Activated T-cell treated with anti-CD3 and anti-CD28 coated beads, Interleukin-2, amount 50 U/mL, for 4 hours (primary cell): Measurements from ENCODE around the gene PLA2G12A. TPM values are rescaled to one million over a fixed set of nuclear protein-coding genes. Genes with fewer than 3 reads are reported as not detected.

ENCODE experiments used
- ATAC-seq, 2 donors: fragments of 200-7000 bp; cut with Tn5 transposase; one replicate each; pipeline ENCODE4 v1.10.0; 2021
- DNase-seq: peaks from one replicate; pipeline ENCODE4 v3.0.0-alpha.2; 2020
- H3K27me3 Mint-ChIP-seq: one replicate; pipeline ENCODE4 v1.8.0; 2021; ENCODE audit warnings: low read depth, mixed read lengths
- H3K36me3 Mint-ChIP-seq: one replicate; pipeline ENCODE4 v1.8.0; 2022; ENCODE audit warnings: mixed read lengths; ENCODE audit not compliant: insufficient read depth
- H3K4me1 Mint-ChIP-seq: one replicate; pipeline ENCODE4 v1.8.0; 2021; ENCODE audit warnings: low read depth, mixed read lengths
- H3K4me3 Mint-ChIP-seq: one replicate; pipeline ENCODE4 v1.8.0; 2021; ENCODE audit warnings: mild to moderate bottlenecking, moderate library complexity, mixed read lengths
- H3K9me3 Mint-ChIP-seq: one replicate; pipeline ENCODE4 v1.8.0; 2021; ENCODE audit warnings: mixed read lengths
- total RNA-seq, 3 donors: library from RNA; stranded (reverse); gene quantifications; one replicate each; pipeline ENCODE4 v1.2.1, GENCODE V29; 2021

Gene PLA2G12A
- total RNA-seq, 3 donors from 2014 or later, result 12.9 to 18.2 (median 18.2) TPM

DNA sequence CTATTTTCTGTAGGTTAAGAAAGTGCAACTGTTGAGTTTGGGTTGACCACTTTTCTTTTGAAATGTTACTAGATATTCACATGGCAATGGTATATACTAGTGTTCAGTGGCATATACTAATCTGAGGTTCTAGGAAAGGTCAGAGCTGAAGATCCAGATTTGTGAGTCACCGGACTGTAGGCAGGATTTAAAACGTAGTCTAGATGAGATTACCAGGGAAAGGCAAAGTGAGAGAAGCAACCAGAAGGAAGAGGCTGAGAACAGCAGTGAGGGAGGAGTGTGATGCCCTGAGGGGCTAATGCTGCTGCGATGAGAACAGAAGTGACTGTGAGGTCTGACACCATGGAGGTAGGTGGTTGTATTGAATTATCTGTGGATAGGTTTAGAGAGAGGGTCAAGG, 9.7 kb upstream of the PLA2G12A start:
- DNase-seq, result no peak

DNA sequence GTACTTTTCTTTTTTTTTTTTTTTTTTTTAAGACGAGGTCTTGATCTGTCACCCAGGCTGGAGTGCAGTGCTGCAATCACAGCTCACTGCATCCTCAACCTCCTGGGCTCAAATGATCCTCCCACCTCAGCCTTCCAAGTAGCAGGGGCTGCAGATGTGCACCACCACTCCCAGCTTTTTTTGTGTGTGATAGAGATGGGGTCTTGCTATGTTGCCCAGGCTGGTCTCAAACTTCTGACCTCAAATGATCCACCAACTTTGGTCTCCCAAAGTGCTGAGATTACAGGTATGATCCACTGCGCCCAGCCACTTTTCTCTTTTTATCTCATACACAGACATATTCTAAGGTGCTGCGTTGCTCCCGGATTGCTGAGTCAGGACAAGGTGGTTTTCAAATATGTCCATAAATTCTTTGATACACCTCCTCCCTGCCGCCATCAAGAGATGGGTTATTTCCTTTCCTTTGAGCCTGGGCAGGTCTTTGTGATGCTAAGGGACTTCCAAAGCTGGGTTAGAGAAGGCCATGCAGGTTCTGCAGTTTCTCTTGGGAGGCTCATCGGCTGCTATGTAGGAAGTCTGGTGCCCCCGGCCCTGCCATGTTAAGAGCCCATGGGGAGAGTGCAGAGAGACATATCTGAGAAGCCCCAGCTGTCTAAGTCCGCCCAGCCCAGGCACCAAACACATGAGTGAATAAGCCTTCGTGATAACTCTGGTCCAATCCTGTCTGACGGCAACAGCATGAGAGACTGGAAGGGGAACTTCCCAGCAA, 8.4 kb upstream of the PLA2G12A start:
- H3K4me1 Mint-ChIP-seq, result no peaks in the 10 kb centered on the region
- no peak for ATAC-seq
- DNase-seq, result no peak
- H3K36me3 Mint-ChIP-seq, result no peaks in the 10 kb centered on the region
- no peaks in the 10 kb centered on the region for H3K9me3 Mint-ChIP-seq
- peaks cover 8% of the 10 kb centered on the region for H3K27me3 Mint-ChIP-seq
- H3K4me3 Mint-ChIP-seq, result no peak overlapping the region

More for the DNA sequence above, 9.7 kb upstream of the PLA2G12A start:
- Mint-ChIP-seq H3K36me3 (no peaks in the 10 kb centered on the region), H3K9me3 (no peaks in the 10 kb centered on the region), H3K27me3 (peaks cover 13% of the 10 kb centered on the region), H3K4me1 (no peaks in the 10 kb centered on the region), H3K4me3 (no peak overlapping the region)
- ATAC-seq, result no peak

DNA sequence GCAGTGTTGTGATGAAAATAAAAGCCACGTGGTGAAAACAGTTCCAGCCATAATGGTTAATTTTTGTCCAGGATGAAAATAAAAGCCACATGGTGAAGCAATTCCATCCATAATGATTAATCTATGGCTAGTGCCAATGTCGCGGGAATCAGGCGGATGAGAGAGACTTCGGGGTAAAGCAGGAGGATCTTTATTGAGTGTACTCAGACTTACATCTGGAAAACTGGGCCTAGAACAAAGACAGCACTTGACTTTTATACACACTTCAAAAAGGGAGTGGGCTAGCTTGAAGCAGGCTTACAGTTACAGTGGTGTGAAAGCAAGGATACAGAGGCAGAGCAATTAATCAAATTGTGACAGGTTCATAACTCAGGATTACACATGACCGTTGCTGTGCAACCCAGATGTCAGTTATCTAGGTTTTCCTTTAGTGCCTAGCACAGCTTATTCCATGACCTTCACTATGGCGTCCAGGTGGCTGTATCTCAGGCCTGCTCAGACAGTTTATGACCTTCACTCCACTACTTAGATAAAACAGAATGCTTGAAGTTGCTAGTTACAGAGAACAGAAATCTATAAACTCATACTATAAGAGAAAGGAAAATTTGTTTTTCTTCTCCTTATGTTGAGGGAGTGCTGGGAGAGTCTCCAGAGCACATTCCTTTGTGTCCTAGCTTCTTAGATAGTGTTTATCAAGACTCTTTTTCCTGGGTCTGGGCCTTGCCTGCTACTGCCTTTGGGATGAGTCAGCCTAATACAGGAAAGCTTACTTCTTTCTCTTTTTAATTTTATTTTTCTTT, 5.9 kb upstream of the PLA2G12A start:
- Mint-ChIP-seq H3K27me3 (peaks cover 8% of the 10 kb centered on the region), H3K4me3 (no peak overlapping the region), H3K4me1 (no peaks in the 10 kb centered on the region), H3K9me3 (no peaks in the 10 kb centered on the region), H3K36me3 (no peaks in the 10 kb centered on the region)
- DNase-seq, result no peak
- ATAC-seq, result no peak

DNA sequence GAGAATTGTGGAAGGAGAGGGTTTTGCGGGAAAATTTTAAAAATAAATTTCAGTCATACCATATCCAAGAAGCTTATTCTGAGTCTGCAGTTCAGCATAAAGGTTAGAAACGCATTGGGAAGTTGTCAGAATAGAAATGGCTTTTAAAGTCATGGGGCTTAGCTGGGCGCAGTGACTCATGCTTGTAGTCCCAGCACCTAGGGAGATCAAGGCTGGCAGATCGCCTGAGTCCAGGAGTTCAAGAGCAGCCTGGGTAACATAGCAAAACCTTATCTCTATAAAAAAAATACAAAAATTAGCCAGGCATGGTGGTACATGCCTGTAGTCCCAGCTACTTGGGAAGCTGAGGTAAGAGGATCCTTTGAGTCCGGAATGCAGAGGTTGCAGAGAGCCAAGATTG, 3.9 kb upstream of the PLA2G12A start:
- Mint-ChIP-seq H3K4me3 (no peak overlapping the region), H3K9me3 (no peaks in the 10 kb centered on the region), H3K27me3 (peaks cover 5% of the 10 kb centered on the region), H3K36me3 (no peaks in the 10 kb centered on the region), H3K4me1 (peaks cover 11% of the 10 kb centered on the region)
- ATAC-seq (no peak), DNase-seq (no peak)

DNA sequence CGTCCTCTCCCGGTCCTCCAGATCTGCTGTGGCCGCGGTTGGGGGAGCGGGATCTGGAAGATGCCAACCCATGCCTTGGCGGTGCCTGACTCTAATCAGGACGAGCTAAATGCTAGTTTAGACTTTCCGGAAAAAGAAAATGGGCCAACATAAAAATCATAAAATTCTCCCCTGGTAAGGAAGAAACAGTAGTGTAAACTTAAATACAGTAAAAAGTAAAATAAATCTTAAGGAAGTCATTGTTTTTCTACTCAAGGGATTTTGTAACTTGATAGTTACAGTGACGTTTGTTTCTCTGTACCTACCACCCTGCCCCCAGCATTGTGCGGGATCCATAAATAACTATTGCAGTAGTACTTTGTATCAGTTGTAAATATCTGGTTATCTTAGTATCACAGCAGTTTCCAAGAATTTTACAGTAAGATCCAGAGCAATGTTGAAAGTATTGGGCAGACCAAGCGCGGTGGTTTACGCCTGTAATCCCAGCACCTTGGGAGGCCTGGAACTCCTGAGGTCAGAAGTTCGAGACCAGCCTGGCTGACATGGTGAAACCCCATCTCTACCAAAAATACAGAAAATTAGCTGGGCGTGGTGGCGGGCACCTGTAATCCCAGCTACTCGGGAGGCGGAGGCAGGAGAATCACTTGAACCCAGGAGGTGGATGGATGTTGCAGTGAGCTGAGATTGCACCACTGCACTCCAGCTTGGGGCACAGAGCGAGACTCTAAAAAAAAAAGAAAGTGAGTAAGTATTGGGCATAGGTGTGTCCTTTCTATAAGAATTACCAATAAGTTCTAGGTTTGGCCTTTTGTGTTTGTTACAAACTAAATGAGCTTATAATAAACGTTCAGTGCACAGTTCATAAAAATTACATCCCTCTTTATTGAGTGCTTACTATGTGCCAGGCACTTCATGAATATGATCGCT, 1.0 kb upstream of the PLA2G12A start:
- no peaks in the 10 kb centered on the region for H3K9me3 Mint-ChIP-seq
- peak overlapping the region; percentile 84 for H3K4me3 Mint-ChIP-seq
- H3K36me3 Mint-ChIP-seq, result peaks cover 9% of the 10 kb centered on the region
- no peak for ATAC-seq
- DNase-seq, result no peak
- H3K4me1 Mint-ChIP-seq, result peaks cover 21% of the 10 kb centered on the region
- no peaks in the 10 kb centered on the region for H3K27me3 Mint-ChIP-seq

DNA sequence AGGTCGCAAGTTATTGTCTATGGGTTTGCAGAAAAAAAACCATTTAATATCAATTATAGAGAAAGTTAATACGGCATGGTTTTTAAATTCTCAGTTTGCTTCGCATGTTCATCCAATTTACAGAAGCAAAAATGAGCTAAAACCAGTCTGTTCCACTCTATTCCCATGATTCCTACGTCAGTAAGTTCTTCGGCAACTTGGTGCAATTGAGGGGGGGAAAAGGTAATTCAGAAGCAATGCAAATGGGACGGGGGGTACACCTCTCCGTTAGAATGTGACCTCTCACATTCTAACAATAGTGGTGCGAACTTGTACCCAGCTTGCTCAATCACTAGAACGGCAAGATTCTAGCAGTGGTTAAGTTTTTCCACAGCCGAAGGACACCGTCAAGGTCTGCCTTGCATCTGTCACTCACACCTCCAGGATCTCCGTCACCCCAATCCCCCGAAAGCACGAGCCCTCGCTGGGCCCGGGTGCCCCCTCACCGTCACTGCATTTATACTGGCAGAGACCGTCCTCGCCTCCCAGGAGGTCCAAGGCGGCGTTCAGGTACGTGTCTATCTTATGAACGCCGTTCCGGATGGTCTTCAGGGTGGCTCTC, 653 bp downstream of the PLA2G12A start:
- H3K4me1 Mint-ChIP-seq, result peaks cover 22% of the 10 kb centered on the region
- H3K9me3 Mint-ChIP-seq, result no peaks in the 10 kb centered on the region
- H3K36me3 Mint-ChIP-seq, result peaks cover 17% of the 10 kb centered on the region
- DNase-seq (no peak), ATAC-seq (no peak)
- peak overlapping the region; percentile 87 for H3K4me3 Mint-ChIP-seq
- H3K27me3 Mint-ChIP-seq, result no peaks in the 10 kb centered on the region

DNA sequence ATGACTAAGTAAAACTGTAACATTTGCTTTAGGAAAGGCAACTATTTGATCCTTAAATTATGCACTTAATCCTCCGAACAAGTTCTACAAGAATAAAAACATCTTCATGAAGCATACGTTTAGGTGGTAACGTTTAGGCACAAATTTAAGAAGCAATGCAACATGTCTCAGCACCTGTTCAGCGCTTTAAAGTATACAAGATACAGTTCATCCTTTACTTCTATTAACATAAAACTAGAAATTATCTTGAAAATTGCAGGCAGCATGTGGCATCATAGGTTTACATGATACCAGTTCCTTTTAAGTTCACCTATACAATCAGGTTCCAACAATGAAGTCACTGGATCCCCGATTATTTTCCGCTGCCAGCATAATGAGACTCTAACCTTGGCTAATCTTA, 1.5 kb downstream of the PLA2G12A start:
- DNase-seq (no peak), ATAC-seq (no peak)
- H3K36me3 Mint-ChIP-seq, result peaks cover 17% of the 10 kb centered on the region
- peak overlapping the region; percentile 87 for H3K4me3 Mint-ChIP-seq
- no peaks in the 10 kb centered on the region for H3K27me3 Mint-ChIP-seq
- H3K9me3 Mint-ChIP-seq, result no peaks in the 10 kb centered on the region
- H3K4me1 Mint-ChIP-seq, result peaks cover 22% of the 10 kb centered on the region

DNA sequence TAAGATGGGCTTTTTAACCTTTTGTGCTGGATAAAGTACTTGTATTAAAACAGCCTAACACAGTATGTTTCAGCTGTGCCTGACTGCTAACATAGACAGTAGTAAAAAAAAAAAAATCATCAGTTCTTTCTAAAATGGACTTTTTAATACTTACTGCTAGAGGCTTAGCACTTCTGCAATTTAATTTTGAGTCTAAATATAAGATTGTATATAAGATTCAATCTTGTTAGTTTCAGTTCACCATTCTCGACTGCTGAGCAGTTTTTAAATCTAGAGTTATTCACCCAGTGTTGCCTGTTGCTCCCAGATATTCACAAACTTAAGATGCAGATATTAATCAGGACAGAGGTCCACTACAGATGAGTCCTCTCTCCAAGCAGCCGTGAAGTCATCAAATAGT, 6.8 kb downstream of the PLA2G12A start:
- Mint-ChIP-seq H3K36me3 (peaks cover 27% of the 10 kb centered on the region), H3K4me3 (no peak overlapping the region), H3K27me3 (no peaks in the 10 kb centered on the region), H3K4me1 (peaks cover 7% of the 10 kb centered on the region), H3K9me3 (no peaks in the 10 kb centered on the region)
- ATAC-seq (no peak), DNase-seq (no peak)

DNA sequence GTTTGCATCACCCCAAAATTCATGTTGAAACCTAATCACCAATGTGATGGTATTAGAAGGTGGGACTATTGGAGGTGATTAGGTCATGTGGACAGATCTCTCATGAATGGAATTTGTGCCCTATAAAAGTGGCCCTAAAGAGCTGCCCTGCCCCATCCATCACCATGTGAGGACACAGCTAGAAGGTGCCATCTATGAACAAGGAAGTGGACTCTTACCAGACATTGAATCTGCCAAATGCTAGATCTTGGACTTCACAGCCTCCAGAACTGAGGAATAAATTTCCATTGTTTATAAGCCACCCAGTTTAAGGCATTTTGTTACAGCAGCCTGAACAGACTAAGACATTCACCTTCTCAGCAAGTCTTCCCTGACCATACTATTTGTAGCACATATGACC, 7.5 kb downstream of the PLA2G12A start:
- no peak overlapping the region for H3K4me3 Mint-ChIP-seq
- H3K36me3 Mint-ChIP-seq, result peaks cover 28% of the 10 kb centered on the region
- DNase-seq, result no peak
- H3K4me1 Mint-ChIP-seq, result peaks cover 3% of the 10 kb centered on the region
- H3K27me3 Mint-ChIP-seq, result no peaks in the 10 kb centered on the region
- no peak for ATAC-seq
- no peaks in the 10 kb centered on the region for H3K9me3 Mint-ChIP-seq

DNA sequence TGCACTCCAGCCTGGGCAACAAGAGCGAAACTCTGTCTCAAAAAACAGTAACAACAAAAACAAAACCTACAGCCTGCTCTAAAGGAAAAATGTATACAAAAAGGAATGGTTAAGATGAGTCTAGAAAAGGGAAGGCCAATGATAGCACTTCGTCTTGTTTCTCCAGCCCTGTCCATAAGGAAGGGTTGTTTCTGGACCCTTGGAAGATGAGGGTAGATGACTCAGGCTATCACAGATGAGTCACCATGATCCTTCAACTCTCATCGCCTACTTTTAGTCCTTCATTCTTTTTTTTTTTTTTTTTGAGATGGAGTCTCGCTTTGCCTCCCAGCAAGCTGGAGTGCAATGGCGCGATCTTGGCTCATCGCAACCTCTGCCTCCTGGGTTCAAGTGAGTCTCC, 8.8 kb downstream of the PLA2G12A start:
- Mint-ChIP-seq H3K27me3 (no peaks in the 10 kb centered on the region), H3K4me3 (no peak overlapping the region), H3K9me3 (no peaks in the 10 kb centered on the region), H3K4me1 (peaks cover 3% of the 10 kb centered on the region), H3K36me3 (peaks cover 31% of the 10 kb centered on the region)
- DNase-seq (no peak), ATAC-seq (no peak)

DNA sequence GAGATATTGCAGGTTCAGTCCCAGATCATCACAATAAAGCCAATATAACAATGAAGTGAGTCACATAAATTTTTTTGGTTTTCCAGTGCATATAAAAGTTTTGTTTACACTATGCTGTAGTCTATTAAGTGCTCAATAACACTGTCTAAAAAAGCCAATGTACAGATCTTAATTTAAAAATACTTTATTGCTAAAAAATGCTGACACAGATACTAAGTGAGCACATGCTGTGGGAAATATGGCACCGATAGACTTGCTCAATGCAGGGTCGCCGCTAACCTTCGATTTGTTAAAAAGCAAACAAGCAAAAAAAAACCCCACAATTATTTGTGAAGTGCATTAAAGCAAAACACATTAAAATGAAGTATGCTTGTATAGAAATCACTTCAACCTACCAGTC, 10.3 kb downstream of the PLA2G12A start:
- no peaks in the 10 kb centered on the region for H3K27me3 Mint-ChIP-seq
- peaks cover 25% of the 10 kb centered on the region for H3K36me3 Mint-ChIP-seq
- DNase-seq (no peak), ATAC-seq (no peak)
- no peak overlapping the region for H3K4me3 Mint-ChIP-seq
- H3K9me3 Mint-ChIP-seq, result no peaks in the 10 kb centered on the region
- no peaks in the 10 kb centered on the region for H3K4me1 Mint-ChIP-seq

DNA sequence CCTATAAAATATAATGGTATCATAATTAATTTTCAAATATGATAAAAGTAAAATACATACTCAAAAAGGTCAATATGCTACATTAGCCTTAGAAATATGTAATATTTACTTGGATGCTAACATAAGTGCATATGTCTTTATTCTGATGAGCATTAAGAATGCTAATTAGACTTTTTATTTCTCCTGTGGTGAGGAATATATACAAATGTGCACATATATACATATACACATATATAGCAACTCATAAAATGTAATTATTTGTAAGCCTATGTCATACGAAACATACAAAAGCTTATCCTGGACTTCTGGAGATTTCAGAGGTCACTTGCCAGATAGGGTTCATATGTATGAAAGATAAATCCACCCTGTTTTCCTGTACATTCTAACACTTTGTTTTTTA, 11.1 kb downstream of the PLA2G12A start:
- Mint-ChIP-seq H3K9me3 (no peaks in the 10 kb centered on the region), H3K36me3 (peaks cover 26% of the 10 kb centered on the region), H3K4me1 (no peaks in the 10 kb centered on the region), H3K4me3 (no peak overlapping the region), H3K27me3 (no peaks in the 10 kb centered on the region)
- no peak for ATAC-seq
- no peak for DNase-seq

DNA sequence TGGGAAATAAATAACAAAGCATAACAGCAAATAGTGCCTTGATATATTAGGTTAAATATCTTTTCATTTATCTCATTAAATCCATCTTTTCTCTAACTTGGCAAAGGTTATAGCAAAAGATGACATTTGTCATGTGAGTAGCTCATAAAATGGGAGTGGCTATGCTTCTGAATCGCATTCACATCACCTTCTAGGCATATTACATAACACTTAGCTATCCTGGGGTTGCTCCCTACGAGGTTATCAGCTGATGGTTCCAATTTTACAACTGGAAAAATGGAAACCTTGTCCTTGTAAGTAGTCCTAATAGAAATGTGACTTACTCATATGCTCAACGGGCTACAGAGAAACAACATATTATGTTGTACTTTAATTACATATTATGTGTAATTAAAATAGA, 16.4 kb downstream of the PLA2G12A start:
- H3K4me1 Mint-ChIP-seq, result peaks cover 1% of the 10 kb centered on the region
- no peak for DNase-seq
- ATAC-seq, result no peak
- peaks cover 25% of the 10 kb centered on the region for H3K36me3 Mint-ChIP-seq
- no peak overlapping the region for H3K4me3 Mint-ChIP-seq
- no peaks in the 10 kb centered on the region for H3K27me3 Mint-ChIP-seq
- H3K9me3 Mint-ChIP-seq, result no peaks in the 10 kb centered on the region

DNA sequence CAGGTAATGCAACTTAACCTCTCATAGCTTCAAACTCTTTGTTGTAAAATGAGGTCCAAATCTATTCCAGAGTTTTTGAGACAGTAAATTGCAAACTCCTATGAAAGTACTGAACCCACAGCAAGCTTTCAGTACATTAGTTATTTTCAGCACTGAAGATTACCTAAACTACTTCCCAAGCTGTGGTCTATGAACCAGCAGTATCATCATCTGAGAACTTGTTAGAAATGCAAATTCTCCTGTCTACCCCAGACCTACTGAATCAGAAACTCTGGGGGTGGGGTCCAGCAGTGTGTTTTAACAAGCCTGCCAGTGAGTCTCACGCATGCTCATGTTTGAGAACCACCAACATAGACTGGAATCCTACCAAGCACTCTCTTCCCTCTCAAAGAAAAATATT, 20.9 kb downstream of the PLA2G12A start:
- ATAC-seq (no peak), DNase-seq (no peak)
- Mint-ChIP-seq H3K27me3 (no peaks in the 10 kb centered on the region), H3K4me3 (no peak overlapping the region), H3K36me3 (peaks cover 13% of the 10 kb centered on the region), H3K4me1 (peaks cover 3% of the 10 kb centered on the region), H3K9me3 (no peaks in the 10 kb centered on the region)
